SH-SY5Y (cell line): Measurements from ENCODE around the gene OR5K1.

ENCODE experiments used
- GATA2 ChIP-seq: IDR thresholded peaks from 2 replicates; pipeline ENCODE4 v1.6.1; 2011; ENCODE audit warnings: mild to moderate bottlenecking, low read depth, low read length
- GATA3 ChIP-seq: IDR thresholded peaks from 2 replicates; pipeline ENCODE4 v1.6.1; 2011; ENCODE audit warnings: low read depth, mild to moderate bottlenecking, low read length, moderate library complexity

DNA sequence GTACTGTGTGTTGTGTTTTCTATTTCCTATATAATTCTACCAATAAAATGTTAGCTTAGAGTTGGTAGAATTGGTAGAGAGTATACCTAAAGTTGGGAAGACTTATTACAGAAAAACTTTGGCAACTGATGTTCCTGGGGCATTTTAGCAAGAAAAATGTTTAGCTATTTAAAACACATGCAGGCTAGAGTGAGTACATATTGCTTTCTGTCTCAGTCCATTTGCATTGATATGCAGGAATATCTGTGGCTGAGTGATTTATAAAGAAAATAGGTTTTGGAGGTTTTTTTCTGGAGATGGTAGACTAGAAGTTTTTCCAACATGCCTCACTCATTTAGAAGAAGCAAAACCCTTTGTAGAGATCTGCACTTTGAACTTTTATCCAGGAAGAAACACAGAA, 30.4 kb upstream of the OR5K1 start:
- no peak for TF ChIP-seq GATA2
- no peak for TF ChIP-seq GATA3
